KMS-11 (cell line): Measurements from ENCODE around the gene OBSCN.

Experiments used
- H2AFZ ChIP-seq: fragments of 200-600 bp; sonication (generic); 2 replicates; pipeline ENCODE4 v1.6.1; 2016; ENCODE audit warnings: antibody characterized with exemption, mixed run types, low read depth
- H3K27ac ChIP-seq: fragments of 200-600 bp; sonication (generic); 2 replicates; pipeline ENCODE4 v1.6.1; 2016; ENCODE audit warnings: mild to moderate bottlenecking, mixed run types
- H3K27me3 ChIP-seq: fragments of 200-600 bp; sonication (generic); 2 replicates; pipeline ENCODE4 v1.6.1; 2017; ENCODE audit warnings: mild to moderate bottlenecking, low read depth, mixed run types, moderate library complexity; ENCODE audit not compliant: insufficient read depth
- H3K36me3 ChIP-seq: fragments of 200-600 bp; sonication (generic); 2 replicates; pipeline ENCODE4 v1.6.1; 2017; ENCODE audit warnings: mild to moderate bottlenecking, mixed run types; ENCODE audit not compliant: insufficient read depth
- H3K4me1 ChIP-seq: fragments of 200-600 bp; sonication (generic); 2 replicates; pipeline ENCODE4 v1.6.1; 2016; ENCODE audit warnings: mild to moderate bottlenecking, low read depth, mixed run types; ENCODE audit not compliant: poor library complexity, severe bottlenecking
- H3K4me2 ChIP-seq: fragments of 200-600 bp; sonication (generic); 2 replicates; pipeline ENCODE4 v1.7.0; 2016; ENCODE audit warnings: mild to moderate bottlenecking, mixed run types
- H3K4me3 ChIP-seq: fragments of 200-600 bp; sonication (generic); IDR thresholded peaks from 2 replicates; pipeline ENCODE4 v1.6.1; 2017; ENCODE audit warnings: low read depth, low read length, mixed read lengths; ENCODE audit not compliant: insufficient read depth
- H3K79me2 ChIP-seq: fragments of 200-600 bp; sonication (generic); 2 replicates; pipeline ENCODE4 v1.6.1; 2016; ENCODE audit warnings: low read depth, mixed run types; ENCODE audit not compliant: insufficient read depth
- H3K9ac ChIP-seq: fragments of 200-600 bp; sonication (generic); 2 replicates; pipeline ENCODE4 v1.6.1; 2016; ENCODE audit warnings: mild to moderate bottlenecking, mixed run types
- H4K20me1 ChIP-seq: fragments of 200-600 bp; sonication (generic); 2 replicates; pipeline ENCODE4 v1.6.1; 2016; ENCODE audit warnings: mild to moderate bottlenecking, mixed run types; ENCODE audit not compliant: insufficient read depth
- TF ChIP-seq, protein P1 (sequence below): fragments of 200-600 bp; sonication (generic); conservative IDR thresholded peaks from 2 replicates; pipeline ENCODE4 v1.6.1; 2017; ENCODE audit warnings: low read depth, mild to moderate bottlenecking, antibody characterized with exemption, low read length, moderate library complexity, mixed read lengths

The OBSCN gene

DNA sequence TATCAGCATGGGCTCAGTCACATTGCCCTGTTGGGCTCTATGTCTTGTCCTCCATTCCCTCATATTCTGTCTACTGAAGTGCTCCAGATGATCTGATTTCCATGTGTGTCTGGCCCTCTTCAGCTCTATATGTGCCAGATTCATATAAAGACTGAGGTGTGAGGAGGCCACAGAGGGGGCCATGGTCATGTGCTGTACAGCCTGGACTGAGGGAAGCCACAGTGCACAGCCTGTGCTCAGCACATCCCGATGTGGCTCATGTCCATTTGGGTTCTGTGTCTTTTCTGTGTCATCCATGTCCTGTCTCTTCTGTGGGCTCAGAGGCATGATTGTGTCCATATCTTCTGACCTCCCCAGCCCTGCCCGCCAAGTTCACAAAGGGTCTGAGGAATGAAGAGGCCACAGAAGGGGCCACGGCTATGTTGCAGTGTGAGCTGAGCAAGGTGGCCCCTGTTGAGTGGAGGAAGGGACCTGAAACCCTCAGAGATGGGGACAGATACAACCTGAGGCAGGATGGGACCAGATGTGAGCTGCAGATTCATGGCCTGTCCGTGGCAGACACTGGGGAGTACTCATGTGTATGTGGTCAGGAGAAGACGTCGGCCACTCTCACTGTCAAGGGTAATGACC is 97.0 kb downstream of the OBSCN start:
- Histone ChIP-seq H3K4me2 (no peak overlapping the region), H3K27ac (no peak overlapping the region), H3K4me3 (no peak overlapping the region), H4K20me1 (no peaks in the 10 kb centered on the region), H2AFZ (no peak overlapping the region), H3K9ac (no peak overlapping the region), H3K4me1 (no peaks in the 10 kb centered on the region), H3K36me3 (no peaks in the 10 kb centered on the region), H3K79me2 (no peaks in the 10 kb centered on the region), H3K27me3 (no peaks in the 10 kb centered on the region)
- TF ChIP-seq, protein P1, sequence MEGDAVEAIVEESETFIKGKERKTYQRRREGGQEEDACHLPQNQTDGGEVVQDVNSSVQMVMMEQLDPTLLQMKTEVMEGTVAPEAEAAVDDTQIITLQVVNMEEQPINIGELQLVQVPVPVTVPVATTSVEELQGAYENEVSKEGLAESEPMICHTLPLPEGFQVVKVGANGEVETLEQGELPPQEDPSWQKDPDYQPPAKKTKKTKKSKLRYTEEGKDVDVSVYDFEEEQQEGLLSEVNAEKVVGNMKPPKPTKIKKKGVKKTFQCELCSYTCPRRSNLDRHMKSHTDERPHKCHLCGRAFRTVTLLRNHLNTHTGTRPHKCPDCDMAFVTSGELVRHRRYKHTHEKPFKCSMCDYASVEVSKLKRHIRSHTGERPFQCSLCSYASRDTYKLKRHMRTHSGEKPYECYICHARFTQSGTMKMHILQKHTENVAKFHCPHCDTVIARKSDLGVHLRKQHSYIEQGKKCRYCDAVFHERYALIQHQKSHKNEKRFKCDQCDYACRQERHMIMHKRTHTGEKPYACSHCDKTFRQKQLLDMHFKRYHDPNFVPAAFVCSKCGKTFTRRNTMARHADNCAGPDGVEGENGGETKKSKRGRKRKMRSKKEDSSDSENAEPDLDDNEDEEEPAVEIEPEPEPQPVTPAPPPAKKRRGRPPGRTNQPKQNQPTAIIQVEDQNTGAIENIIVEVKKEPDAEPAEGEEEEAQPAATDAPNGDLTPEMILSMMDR = no peak

DNA sequence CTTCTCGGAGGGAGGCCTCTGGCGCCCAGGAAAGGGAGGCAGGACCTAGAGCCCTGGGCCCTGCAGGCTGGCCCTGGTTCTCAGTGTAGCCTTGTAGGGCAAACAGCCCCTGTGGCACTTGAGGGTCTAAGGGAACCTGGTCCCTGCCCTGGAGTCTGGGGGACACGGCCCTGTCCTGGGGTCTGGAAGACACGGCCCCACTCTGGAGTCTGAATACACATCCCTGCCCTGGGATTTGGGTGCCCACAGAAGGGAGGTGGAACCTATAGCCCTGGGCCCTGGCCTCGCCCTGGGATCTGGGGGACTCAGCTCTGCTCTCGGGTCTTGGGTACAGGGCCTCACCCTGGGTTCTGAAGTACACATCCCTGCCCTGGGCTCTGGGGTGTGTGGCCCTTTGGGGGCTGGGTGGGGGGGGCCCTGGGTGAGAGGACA is 97.9 kb downstream of the OBSCN start:
- Histone ChIP-seq H3K27ac (no peak overlapping the region), H3K27me3 (no peaks in the 10 kb centered on the region), H4K20me1 (no peaks in the 10 kb centered on the region), H3K79me2 (no peaks in the 10 kb centered on the region), H3K36me3 (no peaks in the 10 kb centered on the region), H3K4me2 (no peak overlapping the region), H3K4me3 (no peak overlapping the region), H3K9ac (no peak overlapping the region), H2AFZ (no peak overlapping the region), H3K4me1 (no peaks in the 10 kb centered on the region)
- TF ChIP-seq, protein P1 = no peak

DNA sequence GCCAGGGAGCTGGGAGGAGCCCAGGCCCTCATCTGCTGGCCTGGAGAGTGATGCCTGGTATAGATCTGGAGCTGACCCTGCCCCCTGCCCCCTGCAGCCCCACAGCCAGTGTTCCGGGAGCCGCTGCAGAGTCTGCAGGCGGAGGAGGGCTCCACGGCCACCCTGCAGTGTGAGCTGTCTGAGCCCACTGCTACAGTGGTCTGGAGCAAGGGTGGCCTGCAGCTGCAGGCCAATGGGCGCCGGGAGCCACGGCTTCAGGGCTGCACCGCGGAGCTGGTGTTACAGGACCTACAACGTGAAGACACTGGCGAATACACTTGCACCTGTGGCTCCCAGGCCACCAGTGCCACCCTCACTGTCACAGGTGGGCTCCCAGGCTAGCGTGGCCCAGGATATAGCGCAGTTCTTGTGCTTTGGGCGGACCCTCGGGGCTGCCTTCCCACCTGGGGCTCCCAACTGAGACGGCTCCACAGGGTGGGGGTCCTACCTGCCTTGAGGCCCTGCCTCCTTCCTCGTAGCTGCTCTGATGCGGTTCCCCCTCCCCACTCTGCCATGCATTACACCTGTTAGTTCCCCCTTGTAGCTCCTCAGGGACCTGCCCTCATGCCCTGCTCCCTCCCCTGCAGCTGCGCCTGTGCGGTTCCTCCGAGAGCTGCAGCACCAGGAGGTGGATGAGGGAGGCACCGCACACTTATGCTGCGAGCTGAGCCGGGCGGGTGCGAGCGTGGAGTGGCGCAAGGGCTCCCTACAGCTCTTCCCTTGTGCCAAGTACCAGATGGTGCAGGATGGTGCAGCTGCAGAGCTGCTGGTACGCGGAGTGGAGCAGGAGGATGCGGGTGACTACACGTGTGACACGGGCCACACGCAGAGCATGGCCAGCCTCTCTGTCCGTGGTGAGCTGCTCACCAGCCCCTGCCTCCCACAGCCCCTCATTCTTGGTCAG is 98.7 kb downstream of the OBSCN start:
- Histone ChIP-seq H3K4me1 (no peaks in the 10 kb centered on the region), H2AFZ (no peak overlapping the region), H3K36me3 (no peaks in the 10 kb centered on the region), H4K20me1 (no peaks in the 10 kb centered on the region), H3K9ac (no peak overlapping the region), H3K79me2 (no peaks in the 10 kb centered on the region), H3K27me3 (no peaks in the 10 kb centered on the region), H3K27ac (no peak overlapping the region), H3K4me2 (no peak overlapping the region), H3K4me3 (no peak overlapping the region)
- TF ChIP-seq, protein P1 = no peak

DNA sequence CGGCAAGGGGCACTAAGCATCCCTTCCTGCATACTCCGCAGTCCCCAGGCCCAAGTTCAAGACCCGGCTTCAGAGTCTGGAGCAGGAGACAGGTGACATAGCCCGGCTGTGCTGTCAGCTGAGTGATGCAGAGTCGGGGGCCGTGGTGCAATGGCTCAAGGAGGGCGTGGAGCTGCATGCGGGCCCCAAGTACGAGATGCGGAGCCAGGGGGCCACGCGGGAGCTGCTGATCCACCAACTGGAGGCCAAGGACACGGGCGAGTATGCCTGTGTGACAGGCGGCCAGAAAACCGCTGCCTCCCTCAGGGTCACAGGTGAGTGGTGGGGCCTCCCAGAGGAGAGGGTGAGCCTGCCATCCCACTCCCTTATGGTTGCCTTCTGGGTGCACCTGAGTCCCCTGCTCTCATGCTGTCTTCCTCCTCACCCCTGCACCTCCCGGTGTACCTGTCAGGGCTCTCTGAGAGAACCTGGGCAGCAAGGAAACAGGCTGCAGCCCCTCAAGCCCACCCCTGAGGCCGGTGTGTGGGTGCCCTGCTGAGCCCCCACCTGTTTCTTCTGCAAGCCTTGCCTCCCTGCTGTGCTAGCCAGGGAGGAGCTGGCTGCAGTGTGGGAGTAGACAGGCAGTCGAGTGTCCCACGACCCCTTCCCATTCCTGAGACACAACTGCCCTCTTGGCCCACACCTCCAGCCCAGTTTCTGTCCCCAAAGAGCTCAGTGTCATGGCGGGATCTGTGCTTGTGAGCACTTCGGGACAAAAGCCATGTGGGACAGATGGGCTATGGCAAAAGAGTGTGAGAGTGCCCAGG is 99.6 kb downstream of the OBSCN start:
- Histone ChIP-seq H3K36me3 (no peaks in the 10 kb centered on the region), H3K4me2 (no peak overlapping the region), H2AFZ (no peak overlapping the region), H3K4me3 (no peak overlapping the region), H3K27me3 (no peaks in the 10 kb centered on the region), H3K4me1 (no peaks in the 10 kb centered on the region), H3K79me2 (no peaks in the 10 kb centered on the region), H3K9ac (no peak overlapping the region), H4K20me1 (no peaks in the 10 kb centered on the region), H3K27ac (no peak overlapping the region)
- TF ChIP-seq, protein P1 = no peak
